ENCODE data around the gene MYO19. TPM values are rescaled to one million over a fixed set of nuclear protein-coding genes. Genes with fewer than 3 reads are reported as not detected.

The MYO19 gene
- total RNA-seq, 2 experiments from 2014 or later, result 109 to 154 TPM

DNA sequence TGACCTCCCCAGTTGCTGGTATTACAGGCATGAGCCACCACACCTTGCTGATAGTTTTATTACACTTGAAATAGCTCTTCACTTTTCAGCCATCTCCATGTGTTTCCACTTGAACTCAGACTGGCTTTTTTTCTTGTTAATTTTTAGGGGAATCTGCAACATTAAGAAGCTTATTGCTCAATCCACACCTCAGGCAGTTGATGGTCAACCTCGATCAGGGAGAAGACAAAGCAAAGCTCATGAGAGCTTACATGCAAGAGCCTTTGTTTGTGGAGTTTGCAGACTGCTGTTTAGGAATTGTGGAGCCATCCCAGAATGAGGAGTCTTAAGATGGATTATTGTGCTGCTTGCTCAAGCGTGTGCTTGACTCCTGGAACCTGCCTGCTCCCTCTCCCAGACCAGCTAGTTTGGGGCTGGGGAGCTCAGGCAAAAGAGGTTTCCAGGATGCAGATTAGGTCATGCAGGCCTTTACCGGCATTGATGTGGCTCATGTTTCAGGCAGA, 39.5 kb downstream of the MYO19 start:
- BruUV-seq (replicated peaks), result no TSS peak
- TF ChIP-seq EZH2phosphoT487 (IDR thresholded peaks at IDR 0.05; ENCODE audit: borderline replicate concordance, low read depth, low read length) (no peak), CTCF (conservative IDR thresholded peaks at IDR 0.05; ENCODE audit: low read length) (no peak)
- Histone ChIP-seq H3K4me1 (ENCODE audit: insufficient read depth, low read length, poor library complexity, severe bottlenecking) (no peaks in the 10 kb centered on the region), H4K20me1 (ENCODE audit: insufficient read depth, low read length) (no peaks in the 10 kb centered on the region), H3K4me3 (ENCODE audit: low read depth, low read length, poor library complexity, severe bottlenecking) (no peak overlapping the region), H3K27ac (ENCODE audit: low read depth, low read length, poor library complexity, severe bottlenecking) (no peak overlapping the region), H3K9me3 (ENCODE audit: low read length) (peaks cover 3% of the 10 kb centered on the region; the same call in 1 of the 2 replicates), H2AFZ (ENCODE audit: low read length) (no peak overlapping the region), H3K4me2 (ENCODE audit: low read length) (no peak overlapping the region), H3K9me2 (ENCODE audit: insufficient read depth, low read length) (no peaks in the 10 kb centered on the region), H3K79me2 (ENCODE audit: insufficient read depth, low read depth, low read length) (peaks cover 16% of the 10 kb centered on the region; the same call in 1 of the 2 replicates), H3K36me3 (ENCODE audit: insufficient read depth, low read length) (peaks cover 89% of the 10 kb centered on the region)
- ChIA-PET POLR2A (interaction anchor here (0.6 to 1.5 kb wide), 3 partner anchors 10 to 1318 kb away, joined by 3 to 5 read pairs (median 4); no protein-coding TSS in a partner anchor), CTCF (ENCODE audit: unreplicated experiment) (no interaction called here)
- no peak for DNase-seq (ENCODE audit: low spot score)
- intact Hi-C loops (cut with micrococcal nuclease; ENCODE audit: unreplicated experiment), result no loop called here

DNA sequence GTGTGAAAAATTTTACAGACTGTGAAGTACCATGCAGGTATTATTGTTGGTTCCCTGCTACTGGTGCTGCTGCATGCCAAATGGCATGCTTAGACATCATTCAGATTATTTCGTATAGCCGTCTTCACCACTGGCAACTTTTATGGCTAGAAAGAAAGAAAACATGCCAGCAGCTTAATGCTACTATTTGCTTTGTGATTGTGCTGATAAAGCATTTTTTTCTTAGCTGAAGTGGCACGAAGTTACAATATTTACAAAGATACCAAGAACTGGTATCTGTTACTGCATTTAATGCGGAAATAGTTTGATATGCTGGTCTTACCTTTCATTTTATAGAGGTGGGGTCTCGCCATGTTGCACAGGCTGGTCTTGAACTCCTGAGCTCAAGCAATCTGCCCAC, 40.0 kb downstream of the MYO19 start:
- H3K4me1 ChIP-seq (ENCODE audit: insufficient read depth, low read length, poor library complexity, severe bottlenecking), result no peaks in the 10 kb centered on the region
- no TSS peak for BruUV-seq (replicated peaks)
- H3K9me2 ChIP-seq (ENCODE audit: insufficient read depth, low read length), result no peaks in the 10 kb centered on the region
- H3K27ac ChIP-seq (ENCODE audit: low read depth, low read length, poor library complexity, severe bottlenecking), result no peak overlapping the region
- DNase-seq (ENCODE audit: low spot score), result no peak
- H3K4me2 ChIP-seq (ENCODE audit: low read length), result no peak overlapping the region
- ChIA-PET POLR2A (interaction anchor here (0.6 to 1.5 kb wide), 3 partner anchors 10 to 23 kb away, joined by 3 to 5 read pairs (median 4); no protein-coding TSS in a partner anchor), CTCF (ENCODE audit: unreplicated experiment) (no interaction called here)
- peaks cover 20% of the 10 kb centered on the region; the same call in 1 of the 2 replicates for H3K79me2 ChIP-seq (ENCODE audit: insufficient read depth, low read depth, low read length)
- TF ChIP-seq EZH2phosphoT487 (IDR thresholded peaks at IDR 0.05; ENCODE audit: borderline replicate concordance, low read depth, low read length), result no peak
- TF ChIP-seq CTCF (conservative IDR thresholded peaks at IDR 0.05; ENCODE audit: low read length), result no peak
- no peak overlapping the region for H3K4me3 ChIP-seq (ENCODE audit: low read depth, low read length, poor library complexity, severe bottlenecking)
- intact Hi-C loops (cut with micrococcal nuclease; ENCODE audit: unreplicated experiment), result no loop called here
- peaks cover 5% of the 10 kb centered on the region; the same call in 1 of the 2 replicates for H3K9me3 ChIP-seq (ENCODE audit: low read length)
- H3K36me3 ChIP-seq (ENCODE audit: insufficient read depth, low read length), result peaks cover 91% of the 10 kb centered on the region
- H4K20me1 ChIP-seq (ENCODE audit: insufficient read depth, low read length), result no peaks in the 10 kb centered on the region
- H2AFZ ChIP-seq (ENCODE audit: low read length), result no peak overlapping the region

DNA sequence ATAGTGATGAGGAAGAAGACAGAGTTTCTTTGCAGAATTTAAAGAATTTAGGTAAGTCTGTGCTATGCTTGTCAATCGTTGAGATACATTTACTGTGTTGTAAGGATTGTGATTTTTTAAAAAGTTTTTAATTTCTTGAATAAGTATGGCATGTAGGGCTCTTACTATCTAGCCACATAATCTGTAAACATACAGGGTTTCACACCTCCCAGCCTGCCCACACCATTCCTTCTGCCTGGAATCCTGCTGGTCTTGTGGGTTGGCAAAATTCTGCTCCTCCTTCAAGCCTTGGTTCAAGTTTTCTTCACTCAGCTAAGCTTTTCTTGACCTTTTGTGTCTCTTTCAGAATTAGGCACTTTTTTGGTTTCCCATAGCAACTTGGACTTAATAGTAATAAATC, 40.7 kb downstream of the MYO19 start:
- Histone ChIP-seq H3K4me2 (ENCODE audit: low read length) (no peak overlapping the region), H3K4me3 (ENCODE audit: low read depth, low read length, poor library complexity, severe bottlenecking) (no peak overlapping the region), H3K9me3 (ENCODE audit: low read length) (peaks cover 5% of the 10 kb centered on the region; the same call in 1 of the 2 replicates), H4K20me1 (ENCODE audit: insufficient read depth, low read length) (no peaks in the 10 kb centered on the region), H2AFZ (ENCODE audit: low read length) (no peak overlapping the region), H3K27ac (ENCODE audit: low read depth, low read length, poor library complexity, severe bottlenecking) (no peak overlapping the region), H3K9me2 (ENCODE audit: insufficient read depth, low read length) (no peaks in the 10 kb centered on the region), H3K36me3 (ENCODE audit: insufficient read depth, low read length) (peaks cover 94% of the 10 kb centered on the region), H3K79me2 (ENCODE audit: insufficient read depth, low read depth, low read length) (peaks cover 27% of the 10 kb centered on the region; the same call in 1 of the 2 replicates), H3K4me1 (ENCODE audit: insufficient read depth, low read length, poor library complexity, severe bottlenecking) (no peaks in the 10 kb centered on the region)
- POLR2A ChIA-PET, result interaction anchor here (1.0 kb wide), 1 partner anchor 22 kb away, joined by 3 read pairs; no protein-coding TSS in a partner anchor
- TF ChIP-seq CTCF (conservative IDR thresholded peaks at IDR 0.05; ENCODE audit: low read length) (no peak), EZH2phosphoT487 (IDR thresholded peaks at IDR 0.05; ENCODE audit: borderline replicate concordance, low read depth, low read length) (no peak)
- DNase-seq (ENCODE audit: low spot score), result no peak
- BruUV-seq (replicated peaks), result no TSS peak
- CTCF ChIA-PET (ENCODE audit: unreplicated experiment), result no interaction called here
- intact Hi-C loops (cut with micrococcal nuclease; ENCODE audit: unreplicated experiment), result no loop called here

Measured in OCI-LY7 (cell line).